ENCODE data around the gene GOSR2.

DNA sequence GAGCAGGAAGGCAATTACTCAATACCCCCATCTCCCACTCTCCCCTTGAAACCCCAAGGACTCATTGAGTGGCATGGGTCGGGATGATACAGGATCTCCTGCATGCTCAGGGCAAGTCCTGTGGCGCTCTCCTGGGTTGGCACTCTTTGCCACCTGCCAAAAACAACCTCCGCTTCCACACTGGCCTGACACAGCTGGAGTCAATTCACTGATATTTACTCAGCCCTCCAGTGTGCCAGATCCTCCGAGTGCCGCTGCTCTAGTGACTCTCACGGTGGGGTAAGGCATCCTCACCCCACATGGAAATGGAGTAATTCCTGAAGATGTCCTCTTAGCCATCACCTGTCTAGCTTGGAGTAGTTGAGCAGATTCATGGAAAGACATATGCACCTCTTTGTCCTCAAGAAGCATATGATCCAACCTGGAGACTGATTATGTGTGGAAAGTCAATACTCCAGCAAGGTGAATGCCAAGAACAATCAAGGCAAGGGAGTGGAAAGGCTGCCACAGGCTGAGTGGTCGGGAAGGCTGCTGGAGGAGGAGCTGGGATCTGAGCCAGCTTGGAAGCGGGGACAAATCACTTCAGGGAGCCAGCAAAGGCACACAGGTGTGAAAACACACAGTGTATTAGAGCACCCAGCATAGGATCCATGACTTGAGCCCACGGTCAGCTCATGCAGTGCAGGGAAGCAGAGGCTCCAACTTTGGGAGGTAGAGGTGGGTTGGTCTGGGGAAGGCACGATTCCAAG is 12.6 kb upstream of the GOSR2 start:
- TF ChIP-seq, protein P1, sequence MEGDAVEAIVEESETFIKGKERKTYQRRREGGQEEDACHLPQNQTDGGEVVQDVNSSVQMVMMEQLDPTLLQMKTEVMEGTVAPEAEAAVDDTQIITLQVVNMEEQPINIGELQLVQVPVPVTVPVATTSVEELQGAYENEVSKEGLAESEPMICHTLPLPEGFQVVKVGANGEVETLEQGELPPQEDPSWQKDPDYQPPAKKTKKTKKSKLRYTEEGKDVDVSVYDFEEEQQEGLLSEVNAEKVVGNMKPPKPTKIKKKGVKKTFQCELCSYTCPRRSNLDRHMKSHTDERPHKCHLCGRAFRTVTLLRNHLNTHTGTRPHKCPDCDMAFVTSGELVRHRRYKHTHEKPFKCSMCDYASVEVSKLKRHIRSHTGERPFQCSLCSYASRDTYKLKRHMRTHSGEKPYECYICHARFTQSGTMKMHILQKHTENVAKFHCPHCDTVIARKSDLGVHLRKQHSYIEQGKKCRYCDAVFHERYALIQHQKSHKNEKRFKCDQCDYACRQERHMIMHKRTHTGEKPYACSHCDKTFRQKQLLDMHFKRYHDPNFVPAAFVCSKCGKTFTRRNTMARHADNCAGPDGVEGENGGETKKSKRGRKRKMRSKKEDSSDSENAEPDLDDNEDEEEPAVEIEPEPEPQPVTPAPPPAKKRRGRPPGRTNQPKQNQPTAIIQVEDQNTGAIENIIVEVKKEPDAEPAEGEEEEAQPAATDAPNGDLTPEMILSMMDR (conservative IDR thresholded peaks at IDR 0.05; ENCODE audit: low read depth, low read length): no peak
- no peak for TF ChIP-seq POLR2A (IDR thresholded peaks at IDR 0.05; ENCODE audit: low read depth, low read length)
- TF ChIP-seq, protein P2, sequence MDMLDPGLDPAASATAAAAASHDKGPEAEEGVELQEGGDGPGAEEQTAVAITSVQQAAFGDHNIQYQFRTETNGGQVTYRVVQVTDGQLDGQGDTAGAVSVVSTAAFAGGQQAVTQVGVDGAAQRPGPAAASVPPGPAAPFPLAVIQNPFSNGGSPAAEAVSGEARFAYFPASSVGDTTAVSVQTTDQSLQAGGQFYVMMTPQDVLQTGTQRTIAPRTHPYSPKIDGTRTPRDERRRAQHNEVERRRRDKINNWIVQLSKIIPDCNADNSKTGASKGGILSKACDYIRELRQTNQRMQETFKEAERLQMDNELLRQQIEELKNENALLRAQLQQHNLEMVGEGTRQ (IDR thresholded peaks at IDR 0.05; ENCODE audit: low read depth, low read length): no peak
- no peak for TF ChIP-seq FOS (IDR thresholded peaks at IDR 0.05; ENCODE audit: low read depth, low read length)
- no peak for TF ChIP-seq NFE2L2 (IDR thresholded peaks at IDR 0.05; ENCODE audit: low read depth, low read length)
- no peak for TF ChIP-seq SMC3 (IDR thresholded peaks at IDR 0.05; ENCODE audit: low read depth, low read length)
